GM20000 (cell line): ENCODE results near the gene LYRM1.

Source experiments
- DNase-seq: peaks from one replicate; pipeline ENCODE4 v3.0.0; 2012; ENCODE audit warnings: low spot score
- TF ChIP-seq, protein P1 (sequence below): IDR thresholded peaks from 2 replicates; pipeline ENCODE4 v1.5.1; 2012; ENCODE audit warnings: mild to moderate bottlenecking, control low read depth; ENCODE audit errors: extremely low read depth, missing control alignments

LYRM1 gene

DNA sequence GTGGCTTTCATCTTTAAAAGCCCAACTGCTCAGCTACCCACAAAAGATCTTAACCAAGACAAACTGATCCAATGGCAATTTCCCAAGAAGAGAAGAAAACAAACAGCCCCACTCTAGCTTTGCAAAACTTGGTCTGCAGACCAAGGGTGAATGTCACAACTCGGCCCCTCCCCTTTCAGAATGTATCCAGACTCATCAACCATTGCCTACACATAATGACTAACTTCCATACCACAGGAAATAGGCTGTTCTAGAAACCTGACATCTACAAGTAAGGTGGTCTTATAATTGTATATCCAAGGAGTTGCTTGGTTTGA, 16.4 kb upstream of the LYRM1 start:
- DNase-seq, result no peak

DNA sequence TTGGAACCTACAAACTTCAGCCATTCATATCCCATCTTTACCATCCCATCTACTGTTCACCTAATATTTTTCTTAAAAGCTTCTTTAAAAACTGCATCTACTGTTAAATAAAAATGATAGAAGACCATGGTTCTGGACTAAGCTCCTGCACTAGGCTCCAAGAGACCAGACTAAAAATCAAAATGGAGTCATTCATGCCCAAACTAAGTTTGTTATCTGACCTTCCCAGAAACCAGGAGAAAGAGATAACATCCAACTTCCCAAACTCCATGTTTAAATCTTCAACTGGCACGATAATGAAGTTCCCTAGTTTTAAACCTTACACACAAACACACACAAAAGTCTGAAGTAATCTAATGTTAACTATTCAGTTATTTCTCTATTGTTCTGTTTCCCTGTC, 14.3 kb upstream of the LYRM1 start:
- TF ChIP-seq, protein P1, sequence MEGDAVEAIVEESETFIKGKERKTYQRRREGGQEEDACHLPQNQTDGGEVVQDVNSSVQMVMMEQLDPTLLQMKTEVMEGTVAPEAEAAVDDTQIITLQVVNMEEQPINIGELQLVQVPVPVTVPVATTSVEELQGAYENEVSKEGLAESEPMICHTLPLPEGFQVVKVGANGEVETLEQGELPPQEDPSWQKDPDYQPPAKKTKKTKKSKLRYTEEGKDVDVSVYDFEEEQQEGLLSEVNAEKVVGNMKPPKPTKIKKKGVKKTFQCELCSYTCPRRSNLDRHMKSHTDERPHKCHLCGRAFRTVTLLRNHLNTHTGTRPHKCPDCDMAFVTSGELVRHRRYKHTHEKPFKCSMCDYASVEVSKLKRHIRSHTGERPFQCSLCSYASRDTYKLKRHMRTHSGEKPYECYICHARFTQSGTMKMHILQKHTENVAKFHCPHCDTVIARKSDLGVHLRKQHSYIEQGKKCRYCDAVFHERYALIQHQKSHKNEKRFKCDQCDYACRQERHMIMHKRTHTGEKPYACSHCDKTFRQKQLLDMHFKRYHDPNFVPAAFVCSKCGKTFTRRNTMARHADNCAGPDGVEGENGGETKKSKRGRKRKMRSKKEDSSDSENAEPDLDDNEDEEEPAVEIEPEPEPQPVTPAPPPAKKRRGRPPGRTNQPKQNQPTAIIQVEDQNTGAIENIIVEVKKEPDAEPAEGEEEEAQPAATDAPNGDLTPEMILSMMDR, result no peak
- DNase-seq, result no peak

More for the DNA sequence above, 16.4 kb upstream of the LYRM1 start:
- TF ChIP-seq, protein P1, result no peak

DNA sequence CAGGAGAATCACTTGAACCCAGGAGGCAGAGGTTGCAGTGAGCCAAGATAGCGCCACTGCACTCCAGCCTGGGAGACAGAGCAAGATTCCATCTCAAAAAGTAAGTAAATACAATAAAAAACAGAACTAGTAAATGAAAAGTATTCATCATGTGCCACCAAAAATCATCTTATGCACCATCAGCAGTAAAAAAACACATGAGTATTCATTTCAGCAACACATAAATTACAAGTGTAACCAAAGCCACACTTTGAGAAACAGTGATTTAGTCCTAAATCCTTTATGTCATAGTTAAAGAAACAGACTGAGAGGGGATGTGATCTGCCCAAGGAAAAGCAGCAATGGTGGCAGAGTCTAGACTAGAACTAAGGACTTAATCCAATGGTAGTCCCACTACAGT, 13.4 kb upstream of the LYRM1 start:
- DNase-seq, result no peak
- TF ChIP-seq, protein P1, result no peak

DNA sequence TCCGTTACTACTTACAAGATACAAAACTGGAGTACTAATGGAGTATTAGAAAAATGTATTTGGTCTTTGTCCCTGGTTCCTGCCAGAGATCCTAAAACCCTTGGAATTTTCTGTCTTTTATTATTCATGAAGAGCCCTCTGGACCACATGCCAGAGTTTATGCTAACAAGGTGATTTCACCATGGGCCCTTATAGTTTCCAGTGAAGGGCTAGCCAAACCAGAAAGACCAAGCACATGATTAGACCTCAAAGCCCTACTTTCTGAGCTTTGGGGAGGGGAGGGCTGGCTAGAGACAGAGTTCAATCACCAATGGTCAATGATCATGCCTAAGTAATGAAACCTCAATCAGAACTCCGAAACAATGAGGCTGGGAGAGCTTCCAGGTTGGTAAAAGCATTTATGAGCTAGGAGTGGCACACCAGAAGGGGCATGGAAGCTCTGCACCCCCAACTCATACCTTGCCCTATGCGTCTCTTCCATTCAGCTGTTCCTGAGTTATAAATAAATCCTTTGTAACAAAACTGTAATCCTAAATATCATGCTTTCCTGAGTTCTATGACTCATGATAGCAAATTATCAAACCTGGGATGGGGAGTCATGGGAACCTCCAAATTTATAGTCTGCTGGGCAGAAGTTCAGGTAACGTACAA, 10.8 kb upstream of the LYRM1 start:
- TF ChIP-seq, protein P1, result no peak
- no peak for DNase-seq

DNA sequence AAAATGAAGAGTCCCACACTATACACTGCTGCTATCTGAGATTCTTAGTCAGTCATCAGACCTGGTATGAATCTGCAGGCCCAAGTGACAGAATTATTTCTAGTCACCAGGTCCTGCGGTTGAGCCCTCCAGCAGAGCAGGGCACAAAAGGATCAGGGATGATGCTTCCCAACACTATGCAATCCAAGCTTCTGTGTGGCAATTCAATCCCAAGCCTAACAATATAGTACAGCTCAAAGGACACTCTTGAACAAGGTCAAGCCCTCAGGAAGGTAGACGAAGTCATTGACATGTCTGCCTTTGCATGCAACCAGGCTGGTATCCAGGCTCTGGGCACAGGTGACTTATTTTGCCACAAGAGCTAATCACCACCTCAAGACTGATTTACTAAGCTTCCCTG, 6.2 kb upstream of the LYRM1 start:
- TF ChIP-seq, protein P1, result no peak
- DNase-seq, result no peak

DNA sequence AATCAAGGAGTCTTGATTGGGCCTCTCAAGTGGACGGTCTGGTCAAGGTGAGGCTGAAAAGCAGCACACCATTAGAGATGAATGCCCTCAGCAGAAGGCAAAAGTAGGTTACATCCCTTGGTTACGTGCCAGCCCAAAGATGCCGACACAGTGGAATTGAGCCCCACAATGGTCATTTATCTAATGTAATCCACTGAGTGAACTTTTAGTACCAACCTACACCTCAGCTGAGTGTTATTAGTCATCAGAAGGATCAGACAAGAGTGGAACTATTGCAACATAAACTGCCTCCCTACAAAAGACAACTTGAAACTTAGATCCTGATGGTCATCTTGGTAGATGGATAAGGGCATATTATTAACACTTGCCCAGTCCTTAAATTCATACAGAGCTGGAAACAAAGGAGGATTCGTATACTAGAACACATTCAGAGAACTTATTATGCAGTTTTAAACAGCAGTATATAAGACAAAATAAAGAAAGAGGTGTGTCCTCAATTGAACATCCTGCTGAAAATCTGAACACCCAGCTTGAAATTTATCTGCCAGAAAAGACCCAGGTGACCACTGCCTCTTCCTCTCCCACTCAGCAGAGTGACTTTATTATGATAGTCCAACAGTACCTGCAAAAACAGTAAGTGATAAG, 3.2 kb upstream of the LYRM1 start:
- no peak for DNase-seq
- TF ChIP-seq, protein P1, result no peak

DNA sequence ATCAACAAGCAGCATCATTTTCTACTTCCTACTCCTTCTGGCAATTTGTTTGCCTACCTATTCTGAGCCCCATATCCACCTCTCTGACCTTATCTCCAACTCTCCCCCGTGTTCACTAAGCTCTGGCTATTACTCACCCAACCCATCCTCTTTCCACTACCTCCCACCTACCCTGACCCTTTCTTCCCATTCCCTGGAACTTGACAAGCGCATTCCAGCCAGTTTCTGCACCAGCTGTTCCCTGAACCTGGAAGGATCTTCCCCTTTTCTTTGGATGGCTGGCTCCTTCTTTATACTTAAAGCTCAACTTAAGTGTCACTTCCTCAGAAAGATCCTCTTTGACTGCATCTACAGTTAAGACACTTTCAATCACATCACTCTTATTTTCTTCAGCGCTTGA, 2.6 kb upstream of the LYRM1 start:
- no peak for DNase-seq
- TF ChIP-seq, protein P1, result no peak
